ENCODE measurements around the gene SYTL1. TPM values are rescaled to one million over a fixed set of nuclear protein-coding genes. Genes with fewer than 3 reads are reported as not detected.

Gene SYTL1
- total and polyA plus RNA-seq, 9 of the 15 experiments (the other 6 are each of a cell fraction or from before 2014, with no cell fraction given) = 0.04 to 9.3 (median 1.7) TPM

DNA sequence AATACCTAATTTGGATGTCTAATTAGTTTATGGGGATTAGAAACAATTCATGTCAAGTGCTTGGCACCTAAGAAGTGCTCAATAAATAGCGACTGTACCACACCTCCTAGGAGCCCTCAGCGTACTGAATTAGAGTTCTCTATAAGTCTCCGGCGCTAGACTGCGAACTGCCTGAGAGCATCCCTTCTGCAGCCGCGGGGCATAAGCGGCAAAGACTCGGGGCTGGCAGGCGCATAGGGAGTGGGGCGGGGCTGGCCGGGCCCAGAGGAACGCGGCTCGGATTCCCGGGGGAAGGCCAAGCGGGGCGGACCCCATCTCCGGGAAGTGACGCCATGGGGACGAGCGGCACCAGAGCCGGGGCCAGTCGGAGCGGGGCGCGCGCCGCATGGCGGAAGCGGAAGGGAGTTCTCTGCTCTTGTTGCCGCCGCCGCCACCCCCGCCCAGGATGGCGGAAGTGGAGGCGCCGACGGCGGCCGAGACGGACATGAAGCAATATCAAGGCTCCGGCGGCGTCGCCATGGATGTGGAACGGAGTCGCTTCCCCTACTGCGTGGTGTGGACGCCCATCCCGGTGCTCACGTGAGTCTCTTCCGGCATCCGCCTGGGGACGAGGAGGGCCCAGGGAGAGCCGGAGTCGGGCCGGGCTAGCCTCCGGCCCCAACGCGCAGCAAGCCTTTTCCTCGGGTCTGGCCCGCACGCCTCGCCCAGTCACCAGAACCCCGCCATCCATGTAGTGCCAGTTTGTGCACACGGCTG lies 19.8 kb upstream of the SYTL1 start, which contains the start of gene TMEM222 (continued):
- TF ChIP-seq, protein P1, sequence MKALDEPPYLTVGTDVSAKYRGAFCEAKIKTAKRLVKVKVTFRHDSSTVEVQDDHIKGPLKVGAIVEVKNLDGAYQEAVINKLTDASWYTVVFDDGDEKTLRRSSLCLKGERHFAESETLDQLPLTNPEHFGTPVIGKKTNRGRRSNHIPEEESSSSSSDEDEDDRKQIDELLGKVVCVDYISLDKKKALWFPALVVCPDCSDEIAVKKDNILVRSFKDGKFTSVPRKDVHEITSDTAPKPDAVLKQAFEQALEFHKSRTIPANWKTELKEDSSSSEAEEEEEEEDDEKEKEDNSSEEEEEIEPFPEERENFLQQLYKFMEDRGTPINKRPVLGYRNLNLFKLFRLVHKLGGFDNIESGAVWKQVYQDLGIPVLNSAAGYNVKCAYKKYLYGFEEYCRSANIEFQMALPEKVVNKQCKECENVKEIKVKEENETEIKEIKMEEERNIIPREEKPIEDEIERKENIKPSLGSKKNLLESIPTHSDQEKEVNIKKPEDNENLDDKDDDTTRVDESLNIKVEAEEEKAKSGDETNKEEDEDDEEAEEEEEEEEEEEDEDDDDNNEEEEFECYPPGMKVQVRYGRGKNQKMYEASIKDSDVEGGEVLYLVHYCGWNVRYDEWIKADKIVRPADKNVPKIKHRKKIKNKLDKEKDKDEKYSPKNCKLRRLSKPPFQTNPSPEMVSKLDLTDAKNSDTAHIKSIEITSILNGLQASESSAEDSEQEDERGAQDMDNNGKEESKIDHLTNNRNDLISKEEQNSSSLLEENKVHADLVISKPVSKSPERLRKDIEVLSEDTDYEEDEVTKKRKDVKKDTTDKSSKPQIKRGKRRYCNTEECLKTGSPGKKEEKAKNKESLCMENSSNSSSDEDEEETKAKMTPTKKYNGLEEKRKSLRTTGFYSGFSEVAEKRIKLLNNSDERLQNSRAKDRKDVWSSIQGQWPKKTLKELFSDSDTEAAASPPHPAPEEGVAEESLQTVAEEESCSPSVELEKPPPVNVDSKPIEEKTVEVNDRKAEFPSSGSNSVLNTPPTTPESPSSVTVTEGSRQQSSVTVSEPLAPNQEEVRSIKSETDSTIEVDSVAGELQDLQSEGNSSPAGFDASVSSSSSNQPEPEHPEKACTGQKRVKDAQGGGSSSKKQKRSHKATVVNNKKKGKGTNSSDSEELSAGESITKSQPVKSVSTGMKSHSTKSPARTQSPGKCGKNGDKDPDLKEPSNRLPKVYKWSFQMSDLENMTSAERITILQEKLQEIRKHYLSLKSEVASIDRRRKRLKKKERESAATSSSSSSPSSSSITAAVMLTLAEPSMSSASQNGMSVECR (CRISPR knock-in tag; IDR thresholded peaks at IDR 0.05) = peak; percentile 98
- TF ChIP-seq EGR1 (conservative IDR thresholded peaks at IDR 0.05) = peak; percentile 98
- peak; percentile 98 for TF ChIP-seq POLR2G (IDR thresholded peaks at IDR 0.05; ENCODE audit: low read depth, low read length)
- TF ChIP-seq ZNF324 (CRISPR knock-in tag; IDR thresholded peaks at IDR 0.05) = no peak
- no peak for TF ChIP-seq FOS (IDR thresholded peaks at IDR 0.05; ENCODE audit: extremely low read depth, insufficient read length)
- no peak for TF ChIP-seq BMI1 (IDR thresholded peaks at IDR 0.05; ENCODE audit: low read length)
- TF ChIP-seq FOXK1 (CRISPR knock-in tag; IDR thresholded peaks at IDR 0.05; ENCODE audit: borderline replicate concordance) = peak; percentile 97
- TF ChIP-seq STAT5B (CRISPR knock-in tag; IDR thresholded peaks at IDR 0.05) = no peak
- TF ChIP-seq PTTG1 (tag; IDR thresholded peaks at IDR 0.05; ENCODE audit: low read depth) = no peak
- peak; percentile 86 for TF ChIP-seq ESRRA (IDR thresholded peaks at IDR 0.05; ENCODE audit: borderline replicate concordance, low read depth)
- 0 out of 2 replicates have a peak, but pooled peaks have one; percentile 13 for TF ChIP-seq ERF (CRISPR knock-in tag; IDR thresholded peaks at IDR 0.05)
- no peak for TF ChIP-seq ZNF436 (CRISPR knock-in tag; IDR thresholded peaks at IDR 0.05)
- no peak for TF ChIP-seq MED1 (CRISPR knock-in tag; IDR thresholded peaks at IDR 0.05; ENCODE audit: borderline replicate concordance)
- TF ChIP-seq CREM (IDR thresholded peaks at IDR 0.05; ENCODE audit: low read depth) = peak; percentile 99
- TF ChIP-seq, protein P2, sequence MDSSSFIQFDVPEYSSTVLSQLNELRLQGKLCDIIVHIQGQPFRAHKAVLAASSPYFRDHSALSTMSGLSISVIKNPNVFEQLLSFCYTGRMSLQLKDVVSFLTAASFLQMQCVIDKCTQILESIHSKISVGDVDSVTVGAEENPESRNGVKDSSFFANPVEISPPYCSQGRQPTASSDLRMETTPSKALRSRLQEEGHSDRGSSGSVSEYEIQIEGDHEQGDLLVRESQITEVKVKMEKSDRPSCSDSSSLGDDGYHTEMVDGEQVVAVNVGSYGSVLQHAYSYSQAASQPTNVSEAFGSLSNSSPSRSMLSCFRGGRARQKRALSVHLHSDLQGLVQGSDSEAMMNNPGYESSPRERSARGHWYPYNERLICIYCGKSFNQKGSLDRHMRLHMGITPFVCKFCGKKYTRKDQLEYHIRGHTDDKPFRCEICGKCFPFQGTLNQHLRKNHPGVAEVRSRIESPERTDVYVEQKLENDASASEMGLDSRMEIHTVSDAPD (CRISPR knock-in tag; IDR thresholded peaks at IDR 0.05) = no peak
- peak; percentile 99 for TF ChIP-seq CTBP1 (IDR thresholded peaks at IDR 0.05; ENCODE audit: borderline replicate concordance)
- no peak for TF ChIP-seq RFX5 (IDR thresholded peaks at IDR 0.05; ENCODE audit: low read depth, low read length)
- TF ChIP-seq GTF2A2 (tag; IDR thresholded peaks at IDR 0.05) = no peak
- no peak for TF ChIP-seq FOXJ3 (CRISPR knock-in tag; IDR thresholded peaks at IDR 0.05)
- TF ChIP-seq MTA2 (IDR thresholded peaks at IDR 0.05; ENCODE audit: low read depth) = no peak
- no peak for TF ChIP-seq ZNF12 (CRISPR knock-in tag; IDR thresholded peaks at IDR 0.05)
- TF ChIP-seq SRSF9 (IDR thresholded peaks at IDR 0.05; ENCODE audit: borderline replicate concordance, low read depth, low read length) = no peak
- TF ChIP-seq KAT2B (IDR thresholded peaks at IDR 0.05; ENCODE audit: low read depth, low read length) = no peak
- TF ChIP-seq ZC3H4 (CRISPR knock-in tag; IDR thresholded peaks at IDR 0.05; ENCODE audit: borderline replicate concordance) = no peak
- peak; percentile 92 for TF ChIP-seq JUN (IDR thresholded peaks at IDR 0.05; ENCODE audit: borderline replicate concordance, low read depth, low read length)
- no peak; the same call in 1 of the 2 replicates for TF ChIP-seq JUN (CRISPR knock-in tag; IDR thresholded peaks at IDR 0.05; ENCODE audit: borderline replicate concordance)

Data from K562 (cell line).